ENCODE results near the gene EBNA1BP2. TPM values are rescaled to one million over a fixed set of nuclear protein-coding genes. Genes with fewer than 3 reads are reported as not detected.
A peak's percentile ranks its signal among the peaks of the same experiment; 100 is the strongest.
"Not testable (repeated sequence)": the region's sequence is repeated elsewhere in the genome, so short reads cannot be mapped to it uniquely, and the experiment has no call there.

The EBNA1BP2 gene, protein sequence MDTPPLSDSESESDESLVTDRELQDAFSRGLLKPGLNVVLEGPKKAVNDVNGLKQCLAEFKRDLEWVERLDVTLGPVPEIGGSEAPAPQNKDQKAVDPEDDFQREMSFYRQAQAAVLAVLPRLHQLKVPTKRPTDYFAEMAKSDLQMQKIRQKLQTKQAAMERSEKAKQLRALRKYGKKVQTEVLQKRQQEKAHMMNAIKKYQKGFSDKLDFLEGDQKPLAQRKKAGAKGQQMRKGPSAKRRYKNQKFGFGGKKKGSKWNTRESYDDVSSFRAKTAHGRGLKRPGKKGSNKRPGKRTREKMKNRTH
- polyA plus RNA-seq (ENCODE audit: insufficient read length) = 31.7 TPM

DNA sequence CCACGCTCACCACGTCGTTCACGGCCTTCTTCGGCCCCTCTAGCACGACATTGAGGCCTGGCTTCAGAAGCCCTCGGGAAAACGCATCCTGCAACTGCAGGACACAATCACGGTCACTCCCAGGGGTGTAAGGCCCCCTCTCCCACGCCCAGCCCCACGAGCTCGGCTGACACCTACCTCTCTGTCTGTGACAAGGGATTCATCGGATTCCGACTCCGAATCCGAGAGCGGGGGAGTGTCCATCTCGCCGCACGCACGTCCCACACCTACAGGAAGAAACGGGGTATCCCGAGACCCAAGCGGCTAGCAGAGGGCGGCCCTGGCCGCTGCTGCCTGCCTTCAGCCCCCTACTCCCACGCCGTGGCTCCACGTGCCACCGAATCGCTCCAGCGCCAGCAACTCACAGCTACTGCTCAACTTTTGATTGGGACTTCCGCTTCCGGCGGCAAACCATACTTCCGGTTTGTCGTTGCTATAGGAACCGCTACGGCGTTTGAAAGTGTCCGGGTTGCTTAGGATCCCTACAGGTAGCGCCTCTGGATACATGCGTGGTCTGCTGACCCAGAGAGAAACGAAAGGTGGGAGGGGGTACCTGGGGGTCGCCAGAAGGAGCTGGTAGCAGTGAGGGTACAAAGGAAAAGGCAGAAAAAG is at the start of gene EBNA1BP2, which contains the start of gene CFAP57:
Gene EBNA1BP2 (minus strand): TSS at position 415 of the 651 bp plus-strand sequence. CDS start 172 bp downstream, at position 243.
Gene CFAP57 (plus strand): TSS at position 455 of the 651 bp plus-strand sequence. CDS start 424 bp downstream, outside the sequence.
- peak; percentile 88 for DNase-seq (ENCODE audit: low read depth)

DNA sequence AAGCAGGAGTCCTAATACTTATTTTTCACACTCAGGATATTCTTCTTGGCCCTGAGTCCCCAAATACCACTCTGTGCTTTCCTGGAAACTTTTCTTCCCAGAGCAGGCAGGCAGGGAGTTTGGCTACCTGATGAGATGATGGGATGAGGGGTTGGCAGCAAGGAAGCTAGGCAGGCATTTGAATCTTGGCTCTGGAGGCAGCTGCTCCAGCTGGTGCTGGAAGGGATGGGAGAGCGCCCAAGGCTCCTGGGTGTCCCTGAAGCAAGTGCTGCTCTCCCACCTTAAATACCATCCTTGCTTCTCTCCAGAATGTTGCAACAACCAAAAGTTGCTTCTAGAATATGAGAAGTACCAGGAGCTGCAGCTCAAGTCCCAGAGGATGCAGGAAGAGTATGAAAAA is 49.7 kb upstream of the EBNA1BP2 start:
- no peak for DNase-seq (ENCODE audit: low read depth)

DNA sequence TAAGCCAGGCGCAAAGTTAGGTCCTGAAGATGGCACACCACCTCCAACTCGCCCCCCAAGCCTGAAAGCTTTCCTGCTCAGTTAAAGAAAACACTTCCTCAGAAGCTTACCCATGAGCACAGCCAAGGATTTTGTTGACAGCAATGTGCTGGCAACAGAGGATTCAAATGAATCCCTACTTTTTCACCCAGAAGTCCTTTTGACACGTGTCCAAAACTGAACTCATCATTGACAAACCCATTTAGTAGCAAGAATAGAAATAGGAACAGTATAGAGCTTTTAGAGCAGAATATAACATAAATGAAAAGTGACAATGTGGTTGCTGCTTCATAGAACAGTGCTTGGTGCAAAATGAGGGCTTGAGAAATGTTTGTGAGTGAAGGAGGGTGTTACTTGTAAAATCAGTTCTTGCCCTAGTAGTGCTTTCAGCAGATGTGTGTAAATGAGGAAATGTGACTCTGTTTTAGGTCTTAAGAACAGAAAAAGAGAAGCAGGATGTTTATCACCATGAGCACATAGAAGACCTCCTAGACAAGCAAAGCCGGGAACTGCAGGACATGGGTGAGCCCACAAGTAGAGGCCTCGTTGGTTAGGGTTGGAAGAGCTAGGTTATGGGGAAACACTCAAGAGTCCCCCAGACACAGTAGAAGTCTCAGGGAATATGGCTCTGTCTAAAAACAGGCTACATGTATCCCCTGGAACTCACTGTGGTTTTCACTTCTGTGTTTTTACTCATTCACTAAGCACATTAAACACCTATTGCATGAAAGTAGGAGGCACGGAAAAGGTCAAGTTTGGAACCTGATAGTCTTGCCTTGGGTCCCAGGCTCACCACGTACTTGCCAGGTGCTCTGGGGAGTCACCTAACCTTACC is 49.1 kb upstream of the EBNA1BP2 start:
- no peak for DNase-seq (ENCODE audit: low read depth)

DNA sequence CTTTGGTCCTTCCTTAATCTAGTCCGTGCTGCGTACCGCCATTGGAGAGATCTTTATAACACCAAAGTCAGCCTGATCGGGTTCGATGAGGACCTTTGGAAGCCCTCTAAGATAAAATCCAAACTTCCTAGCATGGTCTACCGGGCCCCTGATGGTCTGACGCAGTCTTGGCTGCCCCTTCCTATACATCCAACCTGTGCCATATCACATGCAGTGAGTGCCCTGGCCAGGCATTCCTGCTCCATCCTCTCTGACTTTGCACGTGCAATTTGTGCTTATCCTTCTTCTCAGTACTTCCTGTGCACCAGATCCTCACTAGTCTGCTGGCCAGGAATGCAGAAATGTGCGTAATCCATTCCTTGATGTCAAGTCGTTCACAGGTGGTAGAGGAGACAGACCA is 45.7 kb upstream of the EBNA1BP2 start:
- no peak for DNase-seq (ENCODE audit: low read depth)

DNA sequence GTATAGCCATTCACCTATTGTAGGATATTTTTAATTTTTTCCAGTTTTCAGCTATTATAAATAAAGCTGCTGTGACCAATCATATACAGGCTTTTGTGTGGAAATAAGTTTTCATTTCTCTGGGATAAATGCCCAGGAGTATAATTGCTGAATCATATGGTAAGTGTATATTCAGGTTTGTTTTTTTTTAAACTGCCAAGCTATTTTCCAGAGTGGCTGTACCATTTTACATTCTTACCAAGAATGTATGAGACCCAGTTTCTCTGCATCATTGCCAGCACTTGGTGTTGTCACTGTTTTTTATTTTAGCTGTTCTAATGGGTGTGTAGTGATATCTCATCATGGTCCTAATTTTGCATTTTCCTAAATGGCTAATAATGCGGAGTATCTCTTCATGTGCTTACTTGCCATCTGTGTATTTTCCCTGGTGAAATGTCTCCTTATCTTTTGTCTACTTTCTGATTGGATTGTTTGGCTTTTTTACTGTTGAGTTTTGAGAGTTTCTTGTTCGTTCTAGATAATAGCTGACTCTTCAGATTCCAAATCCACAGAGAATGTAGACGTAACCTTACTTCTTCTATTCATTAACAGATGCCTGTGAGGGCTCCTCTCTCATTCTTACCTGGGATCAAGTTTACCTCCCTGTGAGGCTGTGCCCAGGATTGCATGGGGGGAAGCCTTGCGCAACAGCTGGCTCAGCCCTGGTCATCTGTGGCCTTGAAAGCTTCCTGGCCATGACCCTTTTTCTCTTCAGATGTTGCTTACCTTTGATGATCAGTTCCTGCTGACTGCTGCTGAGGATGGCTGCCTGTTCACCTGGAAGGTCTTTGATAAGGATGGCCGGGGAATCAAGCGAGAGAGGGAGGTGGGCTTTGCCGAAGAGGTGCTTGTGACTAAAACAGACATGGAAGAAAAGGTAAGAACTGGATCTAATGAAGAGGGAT is 42.7 kb upstream of the EBNA1BP2 start:
- DNase-seq (ENCODE audit: low read depth) = no peak

DNA sequence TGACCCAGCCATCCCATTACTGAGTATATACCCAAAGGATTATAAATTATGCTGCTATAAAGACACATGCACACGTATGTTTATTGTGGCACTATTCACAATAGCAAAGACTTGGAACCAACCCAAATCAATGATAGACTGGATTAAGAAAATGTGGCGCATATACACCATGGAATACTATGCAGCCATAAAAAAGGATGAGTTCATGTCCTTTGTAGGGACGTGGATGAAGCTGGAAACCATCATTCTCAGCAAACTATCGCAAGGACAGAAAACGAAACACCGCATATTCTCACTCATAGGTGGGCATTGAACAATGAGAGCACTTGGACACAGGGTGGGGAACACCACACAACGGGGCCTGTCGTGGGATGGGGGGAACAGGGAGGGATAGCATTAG is 36.2 kb upstream of the EBNA1BP2 start:
- DNase-seq (ENCODE audit: low read depth) = not testable (repeated sequence)

DNA sequence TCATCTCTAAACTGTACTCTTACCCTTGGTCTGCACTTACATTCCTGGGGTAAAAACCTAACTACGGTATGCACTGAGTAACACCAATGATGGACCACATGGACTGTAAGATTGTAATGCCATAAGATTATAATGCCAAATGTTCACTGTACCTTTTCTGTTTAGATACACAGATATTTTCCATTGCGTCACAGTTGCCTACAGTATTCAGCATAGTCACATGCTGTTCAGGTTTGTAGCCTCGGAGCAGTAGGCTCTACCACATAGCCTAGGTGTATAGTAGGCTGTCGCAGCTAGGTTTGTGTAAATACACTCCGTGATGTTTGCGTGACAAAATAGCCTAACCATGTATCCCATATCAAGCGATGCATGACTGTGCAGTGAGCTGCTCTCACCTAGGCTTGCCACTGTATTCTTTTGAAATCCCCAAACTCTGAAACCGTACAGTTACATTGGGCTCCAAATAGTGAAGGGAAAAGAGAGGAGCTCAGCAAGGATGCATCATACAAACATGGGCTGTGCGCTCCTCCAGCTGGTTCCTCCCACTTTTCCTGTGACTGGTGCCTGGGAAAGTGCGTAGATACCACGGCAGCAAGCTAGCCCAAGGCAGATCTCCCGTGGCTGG is 35.3 kb upstream of the EBNA1BP2 start:
- no peak for DNase-seq (ENCODE audit: low read depth)

DNA sequence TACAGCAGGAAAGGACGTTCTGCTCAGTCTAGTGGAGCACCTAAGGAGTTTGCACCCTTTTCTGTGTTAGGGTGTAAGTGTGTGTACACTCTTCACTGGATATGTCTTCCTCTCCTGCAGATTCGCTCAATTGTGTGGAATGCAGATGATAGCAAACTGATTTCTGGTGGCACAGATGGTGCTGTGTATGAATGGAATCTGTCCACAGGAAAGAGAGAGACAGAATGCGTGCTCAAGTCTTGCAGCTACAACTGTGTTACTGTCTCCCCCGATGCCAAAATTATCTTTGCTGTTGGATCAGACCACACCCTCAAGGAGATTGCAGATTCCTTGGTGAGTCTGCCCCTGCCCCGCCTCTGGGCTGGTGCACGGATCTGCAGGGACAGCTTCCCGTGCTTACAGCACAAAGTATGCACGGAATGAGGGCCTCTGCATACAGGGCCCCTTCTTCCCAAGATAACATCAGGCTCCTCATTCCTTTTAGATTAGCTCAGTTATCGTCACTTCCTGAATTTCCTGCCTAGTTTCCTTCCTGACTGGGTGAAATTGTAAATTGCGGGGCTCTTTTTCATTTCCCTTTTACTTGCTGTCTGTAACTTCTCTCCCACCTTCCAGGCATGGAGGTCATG is 34.6 kb upstream of the EBNA1BP2 start:
- no peak for DNase-seq (ENCODE audit: low read depth)

DNA sequence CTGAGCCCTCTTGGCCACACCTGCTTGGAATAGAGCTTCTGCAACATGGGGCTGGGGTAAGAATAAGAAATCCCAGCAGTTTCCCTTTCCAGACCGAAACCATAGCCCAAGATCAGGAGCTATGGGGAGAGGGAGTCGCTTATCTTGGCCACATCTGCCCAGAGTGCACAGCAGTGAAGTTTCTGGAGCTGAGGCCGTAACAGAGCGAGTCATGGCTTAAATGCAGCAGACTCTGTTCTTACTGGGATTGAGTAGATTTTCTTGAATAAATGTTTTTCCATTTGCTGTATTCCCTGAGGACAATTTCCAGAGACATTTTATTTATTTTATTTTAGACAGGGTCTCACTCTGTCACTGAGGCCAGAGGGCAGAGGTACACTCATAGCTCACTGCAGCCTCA is 33.6 kb upstream of the EBNA1BP2 start:
- no peak for DNase-seq (ENCODE audit: low read depth)

DNA sequence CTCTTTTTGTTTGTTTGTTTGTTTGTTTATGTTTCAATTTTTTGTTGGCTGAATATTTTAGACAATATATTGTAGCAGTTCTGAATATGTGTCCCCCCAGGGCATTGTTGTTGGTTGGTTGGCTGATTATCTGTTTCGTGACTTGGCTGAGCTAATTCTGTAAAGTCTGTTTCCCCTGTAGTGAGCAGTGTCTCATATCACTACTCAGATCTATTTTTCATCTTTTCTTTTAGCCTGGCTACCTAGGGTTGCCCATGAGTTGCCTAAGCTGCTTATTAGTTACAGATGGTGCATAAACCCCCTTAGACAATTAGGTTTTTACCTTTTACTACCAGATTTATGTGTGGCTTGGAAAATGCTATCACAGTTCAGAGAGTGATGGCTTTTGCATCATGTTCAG is 32.3 kb upstream of the EBNA1BP2 start:
- DNase-seq (ENCODE audit: low read depth) = no peak

DNA sequence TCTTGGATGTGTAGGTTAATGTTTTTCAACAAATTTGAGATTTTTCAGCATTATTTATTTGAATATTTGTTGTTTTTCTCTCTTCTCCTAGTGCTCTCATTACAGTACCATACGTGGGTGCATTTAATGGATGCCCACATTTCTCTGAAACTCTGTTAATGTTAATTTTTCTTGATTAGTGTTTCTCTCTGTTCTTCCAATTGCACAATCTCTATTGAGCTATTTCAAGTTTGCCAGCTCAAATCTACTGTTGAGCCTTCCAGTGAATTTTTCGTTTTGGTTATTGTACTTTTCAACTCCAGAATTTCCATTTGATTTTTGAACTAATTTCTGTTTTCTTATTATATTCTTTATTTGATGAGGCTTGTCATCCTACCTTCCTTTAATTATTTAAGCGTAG is 31.8 kb upstream of the EBNA1BP2 start:
- DNase-seq (ENCODE audit: low read depth) = no peak

DNA sequence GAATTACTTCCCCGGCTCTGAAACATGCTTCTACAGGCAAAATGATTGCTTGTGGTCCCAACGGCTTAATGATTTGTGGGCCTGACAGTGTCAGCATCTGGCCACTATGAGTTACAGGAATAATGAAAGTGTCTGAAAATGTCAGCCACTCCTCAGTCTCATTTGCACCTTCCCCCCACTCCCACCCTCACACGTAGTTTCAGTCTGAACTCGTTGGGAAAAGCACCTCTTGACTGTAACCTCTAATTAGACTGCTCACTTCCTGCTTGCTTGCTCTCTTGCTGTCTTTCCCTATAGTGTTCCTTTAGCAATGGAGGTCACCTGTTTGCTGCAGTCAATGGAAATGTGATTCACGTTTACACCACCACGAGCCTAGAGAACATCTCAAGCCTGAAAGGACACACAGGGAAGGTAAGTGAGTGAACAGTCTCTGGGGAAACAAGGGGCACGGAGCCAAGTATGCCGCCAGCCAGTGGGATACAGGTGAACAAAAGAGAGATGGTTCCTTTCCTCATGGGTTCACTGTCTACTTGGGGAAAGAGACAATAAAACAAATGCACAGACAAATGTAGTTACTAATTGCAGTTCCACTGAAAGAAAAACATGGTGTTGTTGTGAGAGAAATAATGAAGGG is 27.1 kb upstream of the EBNA1BP2 start:
- no peak for DNase-seq (ENCODE audit: low read depth)

DNA sequence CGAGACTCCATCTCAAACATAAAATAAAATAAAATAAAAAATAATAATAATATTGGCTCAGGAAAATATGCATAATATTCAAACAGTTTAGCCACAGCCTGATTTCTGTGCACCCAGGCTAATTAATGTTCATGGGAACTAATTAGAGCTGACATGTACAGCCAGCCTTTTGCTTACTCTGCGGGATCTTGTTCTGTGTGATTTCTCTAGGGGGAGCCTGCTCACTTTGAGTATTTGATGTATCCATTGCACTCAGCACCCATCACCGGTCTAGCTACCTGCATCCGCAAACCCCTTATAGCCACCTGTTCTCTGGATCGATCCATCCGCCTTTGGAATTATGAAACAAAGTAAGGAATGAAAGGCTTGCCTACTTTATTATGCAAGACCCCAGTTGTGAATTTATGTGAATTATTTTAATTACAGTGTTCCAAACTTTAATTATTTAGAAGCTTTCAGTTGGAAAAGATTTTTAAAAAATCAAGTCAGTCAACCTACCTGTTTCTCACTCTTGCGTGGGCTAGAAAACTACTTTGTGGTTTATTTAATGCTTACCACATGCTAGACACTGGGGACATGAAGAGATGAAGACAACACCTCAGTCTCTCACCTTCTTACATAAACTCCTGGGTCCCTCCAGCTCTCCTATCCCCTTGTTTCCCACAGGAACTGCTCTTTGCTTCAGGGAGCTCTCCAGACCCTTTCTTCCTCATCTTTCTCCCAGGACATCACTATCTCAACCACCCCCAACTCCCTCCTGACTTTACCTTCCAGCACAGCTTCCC is 25.4 kb upstream of the EBNA1BP2 start:
- DNase-seq (ENCODE audit: low read depth) = no peak

DNA sequence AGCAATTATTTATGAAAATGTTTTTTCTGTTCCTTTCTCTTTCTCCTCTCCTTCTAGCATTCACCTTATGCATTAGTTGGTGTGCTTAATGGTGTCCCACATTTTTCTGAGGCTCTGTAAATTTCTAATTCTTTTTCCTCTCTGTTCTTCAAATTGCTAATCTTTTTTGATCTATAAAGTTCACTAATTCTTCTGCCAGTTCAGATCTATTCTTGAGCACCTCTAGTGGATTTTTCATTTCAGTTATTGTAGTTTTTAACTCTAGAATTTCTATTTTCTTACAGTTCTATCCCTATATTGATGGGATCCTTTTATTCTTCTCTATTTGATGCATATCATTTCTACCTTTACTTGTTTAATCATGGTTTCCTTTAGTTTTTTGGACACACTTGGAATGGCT is 22.4 kb upstream of the EBNA1BP2 start:
- no peak for DNase-seq (ENCODE audit: low read depth)

DNA sequence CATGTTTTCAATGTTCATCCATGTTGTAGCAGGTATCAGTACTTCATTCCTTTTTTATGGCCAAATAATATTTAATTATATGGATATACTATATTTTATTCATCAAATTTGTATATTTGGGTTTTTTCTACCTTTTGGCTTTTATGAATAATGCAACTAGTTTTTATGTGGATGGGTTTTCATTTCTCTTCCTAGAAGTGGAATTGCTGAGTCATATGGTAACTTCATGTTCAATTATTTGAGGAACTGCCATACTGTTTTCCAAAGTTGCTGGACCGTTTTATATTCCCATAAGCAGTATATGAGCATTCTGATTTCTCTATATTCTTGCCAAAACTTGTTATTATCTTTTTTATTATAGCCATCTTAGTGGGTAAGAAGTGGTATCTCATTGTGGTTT is 16.0 kb upstream of the EBNA1BP2 start:
- DNase-seq (ENCODE audit: low read depth) = no peak

DNA sequence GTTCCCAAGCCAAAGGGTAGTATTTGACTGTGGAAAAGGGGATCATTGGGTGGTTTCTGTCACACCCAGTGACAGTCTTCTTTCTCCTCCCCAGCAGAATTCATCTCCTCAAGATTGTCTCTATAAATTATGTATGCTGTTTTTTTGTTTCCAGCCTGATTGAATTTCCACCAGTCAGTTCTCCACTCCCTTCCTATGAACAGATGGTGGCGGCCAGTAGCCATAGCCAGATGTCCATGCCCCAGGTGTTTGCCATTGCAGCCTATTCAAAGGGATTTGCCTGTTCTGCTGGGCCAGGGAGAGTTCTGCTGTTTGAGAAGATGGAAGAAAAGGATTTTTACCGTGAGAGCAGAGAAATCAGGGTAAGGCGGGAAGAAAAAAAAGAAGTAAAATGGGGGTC is 12.9 kb upstream of the EBNA1BP2 start:
- DNase-seq (ENCODE audit: low read depth) = no peak

DNA sequence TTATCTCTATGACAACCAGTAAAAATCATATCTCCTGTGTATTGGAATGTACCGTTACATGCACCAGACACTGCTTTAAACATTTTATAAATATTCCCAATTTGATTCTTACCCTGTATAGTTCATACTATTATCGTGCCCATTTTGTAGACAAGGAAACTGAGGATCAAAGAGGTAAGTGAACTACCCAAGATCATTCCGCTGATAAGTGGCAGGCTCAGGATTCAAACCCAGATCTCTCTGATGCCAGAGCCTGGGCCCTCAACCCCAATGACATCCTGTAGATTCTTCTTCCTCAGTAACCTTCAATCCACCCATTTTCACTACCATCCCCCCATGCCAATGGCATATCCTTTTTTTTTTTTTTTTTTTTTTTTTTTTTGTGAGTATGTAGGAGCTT is 12.3 kb upstream of the EBNA1BP2 start:
- no peak for DNase-seq (ENCODE audit: low read depth)

DNA sequence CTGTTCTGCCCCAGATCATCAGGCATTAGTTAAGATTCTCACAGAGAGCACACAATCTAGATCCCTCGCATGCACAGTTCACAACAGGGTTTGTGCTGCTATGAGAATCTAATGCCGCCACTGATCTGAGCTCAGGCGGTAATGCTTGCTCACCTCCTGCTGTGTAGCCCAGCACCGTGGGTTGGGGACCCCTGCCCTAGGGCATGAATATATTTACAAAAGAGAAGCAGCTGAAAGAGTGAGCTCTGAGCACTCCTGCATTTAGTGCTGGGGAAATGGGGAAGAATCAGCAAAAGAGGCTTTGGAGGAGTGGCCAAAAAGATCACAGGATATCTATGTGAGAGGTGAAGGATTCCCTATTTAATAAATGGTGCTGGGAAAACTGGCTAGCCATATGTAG is 5.6 kb upstream of the EBNA1BP2 start:
- no peak for DNase-seq (ENCODE audit: low read depth)

DNA sequence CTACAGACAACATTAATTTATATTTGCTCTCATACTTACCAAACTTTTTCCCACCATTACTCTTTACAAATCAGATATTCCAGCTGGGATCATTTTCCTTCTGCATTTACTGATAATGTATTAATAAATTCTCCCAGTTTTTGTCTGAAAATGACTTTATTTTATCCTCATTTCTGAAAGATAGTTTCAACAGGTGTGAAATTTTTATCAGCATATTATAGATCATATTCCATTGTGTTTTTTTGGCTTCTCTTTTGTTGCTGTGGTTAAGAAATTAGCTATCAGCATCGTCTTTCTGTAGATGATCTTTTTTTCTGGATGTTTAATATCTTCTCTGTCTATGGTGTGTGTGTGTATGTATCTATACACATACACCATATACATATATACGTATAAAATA is 2.8 kb upstream of the EBNA1BP2 start:
- no peak for DNase-seq (ENCODE audit: low read depth)

Data from forelimb muscle (tissue), 1 donor.